ENCODE results near the gene FHOD3.

The FHOD3 gene

DNA sequence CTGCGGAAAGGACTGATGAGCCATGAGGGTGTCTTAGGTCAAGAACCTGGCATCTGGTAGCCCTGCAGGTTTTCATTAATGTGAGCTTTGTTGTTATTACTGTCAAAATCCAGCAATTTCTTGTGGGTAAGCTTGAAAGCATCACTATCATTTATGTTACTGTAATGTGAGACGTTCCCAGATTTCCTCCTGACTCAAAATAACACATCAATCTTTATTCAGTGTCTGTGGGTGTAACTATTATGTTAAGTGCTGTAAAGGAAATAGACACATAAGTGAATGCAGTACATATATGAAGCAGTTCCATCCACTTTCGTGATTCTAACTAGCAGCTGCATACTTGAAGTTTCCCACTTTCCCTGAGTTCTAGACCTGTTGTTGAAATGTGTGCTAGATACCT lies 89.8 kb downstream of the FHOD3 start:
- no peak for DNase-seq

DNA sequence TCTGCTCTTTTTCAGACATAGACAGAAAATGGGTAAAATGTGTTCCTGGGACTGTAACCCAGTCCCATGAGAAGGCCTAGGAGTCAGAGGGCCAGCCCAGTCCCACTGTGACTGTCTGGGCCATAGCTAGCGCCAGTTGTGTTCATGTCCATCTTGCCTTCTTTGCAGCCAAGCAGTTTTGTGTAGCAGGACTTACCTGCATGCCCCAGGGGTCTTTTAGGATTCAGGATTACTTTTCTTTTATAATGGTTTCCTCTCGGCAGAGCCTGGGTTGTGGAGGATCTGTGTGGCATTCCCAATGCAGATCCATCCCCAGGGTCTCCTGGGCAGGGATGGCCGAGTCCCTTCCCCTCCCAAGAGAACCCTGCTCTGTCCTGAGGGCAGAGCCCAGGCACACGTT lies 90.8 kb downstream of the FHOD3 start:
- DNase-seq: no peak

- no peak for DNase-seq
Observed at GRCh38 chr18:36389027-36389426, 91.5 kb downstream of the FHOD3 start.

DNA sequence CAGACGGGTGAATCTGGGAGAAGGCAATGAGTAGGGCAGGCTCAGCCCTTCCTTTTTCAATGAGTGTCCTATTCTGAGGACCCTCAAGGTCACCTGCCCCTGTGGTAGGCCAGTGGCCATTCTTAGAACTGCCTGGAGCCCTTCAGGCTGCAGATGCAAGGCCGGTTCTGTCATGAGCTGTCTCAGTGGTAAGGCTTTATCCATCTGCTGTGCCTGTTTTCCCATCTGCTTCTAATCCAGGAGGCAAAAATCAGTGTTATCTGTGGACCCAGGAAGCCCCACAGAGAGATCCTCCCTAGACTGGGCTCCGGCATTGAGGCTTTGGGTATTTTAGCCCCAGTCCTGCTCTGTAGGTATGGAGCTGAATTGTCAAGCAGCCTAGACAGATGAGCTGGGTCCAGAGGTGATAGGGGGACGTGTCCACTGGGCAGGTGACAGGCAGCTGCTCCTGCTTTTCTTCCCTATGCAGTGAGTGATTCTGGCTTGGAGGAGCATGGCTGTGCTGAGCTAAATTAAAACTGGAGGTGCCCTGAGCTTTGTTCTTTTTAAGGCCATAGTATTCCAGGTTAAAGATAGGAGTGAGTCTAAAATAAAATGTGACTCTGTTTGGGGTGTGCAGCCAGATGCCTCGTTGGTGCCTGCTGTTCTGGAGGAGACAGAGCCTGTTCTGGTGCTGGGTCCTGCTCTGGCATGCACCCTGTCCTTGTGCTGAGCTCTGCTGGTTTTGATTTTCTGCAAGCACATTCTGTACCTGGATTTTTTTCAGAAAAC lies 92.5 kb downstream of the FHOD3 start:
- no peak for DNase-seq

GRCh38 chr18:36391426-36392145 lies 94.1 kb downstream of the FHOD3 start:
- DNase-seq: no peak

- no peak for DNase-seq
Observed at GRCh38 chr18:36392164-36392978, 94.9 kb downstream of the FHOD3 start.

- no peak for DNase-seq
Observed at GRCh38 chr18:36392979-36393287, 95.4 kb downstream of the FHOD3 start.

GRCh38 chr18:36394486-36394885 lies 97.0 kb downstream of the FHOD3 start:
- DNase-seq: no peak

GRCh38 chr18:36396190-36396589 lies 98.7 kb downstream of the FHOD3 start:
- no peak for DNase-seq

GRCh38 chr18:36397033-36397432 lies 99.5 kb downstream of the FHOD3 start:
- DNase-seq: no peak

GRCh38 chr18:36398419-36398818 lies 100.9 kb downstream of the FHOD3 start:
- DNase-seq: no peak

DNA sequence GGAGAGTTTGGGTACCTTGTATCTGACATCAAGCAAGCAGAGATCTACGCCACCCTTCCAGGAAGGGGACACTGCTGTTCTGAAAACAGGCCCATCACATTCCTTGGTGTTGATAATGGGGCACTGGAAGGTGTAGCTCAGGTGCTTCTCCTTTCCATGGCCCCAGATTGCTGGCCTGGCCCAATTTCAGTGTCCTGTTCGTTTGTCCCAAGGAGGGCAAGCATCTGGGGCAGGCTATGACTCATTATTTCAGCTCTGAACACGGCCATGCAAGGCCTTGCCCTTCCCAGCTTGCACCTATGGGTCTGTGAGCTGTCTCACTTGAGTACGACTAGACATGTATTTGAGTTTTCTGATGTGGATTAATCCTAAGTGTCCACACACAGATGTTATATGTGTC lies 101.5 kb downstream of the FHOD3 start:
- DNase-seq: no peak

DNA sequence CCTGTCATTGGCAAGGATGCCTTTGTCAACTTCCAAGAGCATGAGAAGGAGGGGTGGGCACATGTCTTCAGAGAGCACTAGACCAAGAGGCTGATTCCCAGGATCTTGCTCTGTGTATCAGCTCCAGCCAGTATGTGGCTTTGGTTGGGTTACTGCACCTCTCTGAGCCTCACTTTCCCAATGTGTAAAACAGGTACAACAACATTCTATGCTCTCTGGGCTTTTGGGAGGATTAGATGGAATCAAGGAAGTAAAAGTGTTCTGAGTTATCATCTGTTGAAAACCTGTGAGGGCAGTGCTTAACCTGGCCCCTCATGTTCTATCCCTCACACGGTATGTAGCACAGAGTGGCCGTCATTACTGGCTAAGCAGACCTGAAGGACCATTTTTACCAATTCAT lies 103.9 kb downstream of the FHOD3 start:
- no peak for DNase-seq

- DNase-seq: no peak
Observed at GRCh38 chr18:36402765-36403396, 105.4 kb downstream of the FHOD3 start.

DNA sequence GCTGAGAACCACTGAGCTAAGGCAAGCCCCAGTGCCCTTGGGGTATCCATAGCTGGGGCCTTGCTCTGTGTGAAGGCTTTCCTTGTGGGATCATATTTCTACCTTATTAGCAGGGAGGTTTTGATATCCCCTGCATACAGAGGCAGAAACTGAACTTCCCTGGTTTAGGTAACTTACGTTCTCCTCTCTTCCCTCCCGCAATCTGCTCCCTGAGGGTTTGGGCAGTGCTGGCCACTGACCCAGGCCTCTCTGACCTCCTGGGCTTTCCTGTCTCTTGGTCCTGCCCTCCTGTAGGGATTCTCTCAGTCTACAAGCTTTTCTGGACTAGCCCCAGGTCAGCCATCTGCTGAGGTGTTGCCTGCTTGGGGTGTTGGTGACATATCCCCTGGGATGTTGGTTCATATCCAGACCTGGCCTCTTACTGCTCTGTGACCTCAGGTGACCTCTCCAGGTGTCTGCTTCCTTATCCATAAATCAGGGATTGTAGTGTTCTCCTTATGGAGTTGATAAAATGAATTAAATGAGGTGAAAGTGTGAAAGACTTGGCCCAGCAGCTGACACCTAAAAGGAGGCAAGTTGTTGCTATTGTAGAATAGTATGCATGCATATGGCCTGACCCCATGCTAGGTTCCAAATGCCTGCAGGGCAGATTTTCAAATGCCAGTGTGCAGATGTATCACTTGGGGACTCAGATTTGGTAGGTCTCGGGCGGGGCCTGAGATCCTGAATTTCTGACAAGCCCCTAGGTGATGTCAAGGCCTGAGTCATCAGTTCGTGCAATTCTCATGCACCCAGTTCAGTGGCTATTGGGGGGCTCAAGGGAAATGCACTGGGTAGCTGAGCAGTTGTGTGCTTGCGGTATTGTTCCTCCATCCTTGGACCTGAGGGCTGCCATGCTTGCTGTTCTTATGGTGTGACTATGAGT lies 106.6 kb downstream of the FHOD3 start:
- no peak for DNase-seq

- DNase-seq: no peak
Observed at GRCh38 chr18:36405611-36406010, 108.1 kb downstream of the FHOD3 start.

DNA sequence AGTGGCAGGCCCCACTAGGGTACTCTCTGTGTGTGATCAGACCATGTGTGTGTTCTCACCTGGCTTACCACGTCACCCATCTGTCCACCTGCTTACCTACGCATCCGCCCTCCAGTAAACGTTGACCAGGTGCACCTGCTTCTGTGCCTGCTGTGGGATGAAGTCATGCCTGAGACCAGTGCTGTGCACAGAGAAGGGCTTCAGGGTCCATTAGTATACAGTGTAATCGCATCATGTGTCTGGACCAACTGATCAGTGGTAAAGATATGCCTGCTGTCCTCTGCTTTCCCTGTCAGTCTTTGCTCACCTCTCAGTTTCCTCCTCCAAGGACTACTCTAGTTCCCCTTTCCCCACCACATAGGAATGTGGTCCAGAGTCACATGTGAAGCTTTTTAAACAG lies 109.3 kb downstream of the FHOD3 start:
- DNase-seq: no peak

- DNase-seq: no peak
Observed at GRCh38 chr18:36408606-36409005, 111.1 kb downstream of the FHOD3 start.

DNA sequence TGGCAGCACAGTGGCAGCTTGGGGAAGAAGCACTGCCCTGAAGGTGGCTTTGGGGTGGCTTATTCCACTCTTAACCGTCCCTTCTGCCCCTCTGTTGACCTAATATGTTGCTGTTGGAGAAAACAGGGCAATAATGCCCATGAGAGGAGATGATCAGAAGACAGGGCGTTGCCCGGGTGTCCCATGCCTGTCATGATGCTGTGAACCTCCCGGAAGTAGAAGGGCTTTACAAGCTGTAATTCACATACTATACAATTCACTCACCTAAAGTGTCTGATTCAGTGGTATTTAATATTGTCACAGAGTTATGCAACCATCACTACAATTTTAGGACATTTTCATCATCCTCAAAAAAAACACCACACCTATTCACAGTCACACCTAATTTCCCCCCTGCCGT lies 112.3 kb downstream of the FHOD3 start:
- no peak for DNase-seq

- no peak for DNase-seq
Observed at GRCh38 chr18:36410346-36410745, 112.8 kb downstream of the FHOD3 start.

DNA sequence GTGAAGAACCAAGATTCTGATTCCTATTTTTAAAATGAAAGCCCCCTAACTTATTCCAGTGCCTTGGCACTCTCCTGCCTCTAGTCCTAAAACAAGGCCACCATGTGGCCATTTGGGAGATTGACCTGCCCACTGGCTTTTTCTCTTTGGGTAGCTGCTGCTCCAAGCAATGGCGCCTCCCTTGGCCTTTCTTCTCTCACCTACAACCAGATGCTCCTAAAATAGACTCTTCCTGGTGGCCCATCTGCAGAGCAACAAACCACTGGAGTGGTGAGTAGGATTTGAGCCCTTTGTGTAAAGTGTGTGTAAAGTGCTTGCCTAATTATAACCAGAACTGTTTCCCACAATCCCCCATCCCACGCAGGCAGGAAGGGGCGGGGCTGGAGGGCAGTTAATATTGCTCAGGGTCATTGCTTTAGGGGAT lies 114.2 kb downstream of the FHOD3 start:
- no peak for DNase-seq

GRCh38 chr18:36412778-36413177 lies 115.3 kb downstream of the FHOD3 start:
- no peak for DNase-seq
